TTC549 (cell line): Measurements from ENCODE around the gene DACT1.

Experiments used
- FAIRE-seq: peaks from 2 replicates; lab custom pipeline; 2012; peaks lifted over from hg19 to GRCh38; lab: Jason Lieb, UNC

The DACT1 gene

GRCh38 chr14:58666737-58667136, 29.0 kb downstream of the DACT1 start:
- FAIRE-seq, result no peak

- no peak for FAIRE-seq
Measured at GRCh38 chr14:58667900-58668299, 30.1 kb downstream of the DACT1 start.

- FAIRE-seq, result no peak
Measured at GRCh38 chr14:58668848-58669480, 31.2 kb downstream of the DACT1 start.

- no peak for FAIRE-seq
Measured at GRCh38 chr14:58669556-58670200, 31.9 kb downstream of the DACT1 start.

- FAIRE-seq, result no peak
Measured at GRCh38 chr14:58671024-58671423, 33.3 kb downstream of the DACT1 start.

- no peak for FAIRE-seq
Measured at GRCh38 chr14:58671436-58671835, 33.7 kb downstream of the DACT1 start.

GRCh38 chr14:58673722-58674121, 36.0 kb downstream of the DACT1 start:
- FAIRE-seq, result no peak

GRCh38 chr14:58677001-58677400, 39.2 kb downstream of the DACT1 start:
- no peak for FAIRE-seq

GRCh38 chr14:58677517-58677916, 39.8 kb downstream of the DACT1 start:
- no peak for FAIRE-seq

- FAIRE-seq, result no peak
Measured at GRCh38 chr14:58677996-58678395, 40.2 kb downstream of the DACT1 start.

- FAIRE-seq, result no peak
Measured at GRCh38 chr14:58680698-58681097, 42.9 kb downstream of the DACT1 start.

GRCh38 chr14:58687232-58687795, 49.6 kb downstream of the DACT1 start:
- FAIRE-seq, result no peak

GRCh38 chr14:58690801-58691516, 53.2 kb downstream of the DACT1 start:
- no peak for FAIRE-seq

GRCh38 chr14:58693048-58693447, 55.3 kb downstream of the DACT1 start:
- no peak for FAIRE-seq

- no peak for FAIRE-seq
Measured at GRCh38 chr14:58695514-58695913, 57.8 kb downstream of the DACT1 start.

- FAIRE-seq, result no peak
Measured at GRCh38 chr14:58697266-58697929, 59.6 kb downstream of the DACT1 start.
